GM19023 (cell line): ENCODE results near the gene DOC2A.
"Not testable (repeated sequence)": the region's sequence is repeated elsewhere in the genome, so short reads cannot be mapped to it uniquely, and the experiment has no call there.

Source experiments
- ATAC-seq: cut with Tn5 transposase; IDR thresholded peaks from one replicate; pipeline ENCODE4 v1.9.1; 2021; ENCODE audit warnings: mild to moderate bottlenecking, moderate library complexity; ENCODE audit not compliant: unreplicated experiment

Gene DOC2A

DNA sequence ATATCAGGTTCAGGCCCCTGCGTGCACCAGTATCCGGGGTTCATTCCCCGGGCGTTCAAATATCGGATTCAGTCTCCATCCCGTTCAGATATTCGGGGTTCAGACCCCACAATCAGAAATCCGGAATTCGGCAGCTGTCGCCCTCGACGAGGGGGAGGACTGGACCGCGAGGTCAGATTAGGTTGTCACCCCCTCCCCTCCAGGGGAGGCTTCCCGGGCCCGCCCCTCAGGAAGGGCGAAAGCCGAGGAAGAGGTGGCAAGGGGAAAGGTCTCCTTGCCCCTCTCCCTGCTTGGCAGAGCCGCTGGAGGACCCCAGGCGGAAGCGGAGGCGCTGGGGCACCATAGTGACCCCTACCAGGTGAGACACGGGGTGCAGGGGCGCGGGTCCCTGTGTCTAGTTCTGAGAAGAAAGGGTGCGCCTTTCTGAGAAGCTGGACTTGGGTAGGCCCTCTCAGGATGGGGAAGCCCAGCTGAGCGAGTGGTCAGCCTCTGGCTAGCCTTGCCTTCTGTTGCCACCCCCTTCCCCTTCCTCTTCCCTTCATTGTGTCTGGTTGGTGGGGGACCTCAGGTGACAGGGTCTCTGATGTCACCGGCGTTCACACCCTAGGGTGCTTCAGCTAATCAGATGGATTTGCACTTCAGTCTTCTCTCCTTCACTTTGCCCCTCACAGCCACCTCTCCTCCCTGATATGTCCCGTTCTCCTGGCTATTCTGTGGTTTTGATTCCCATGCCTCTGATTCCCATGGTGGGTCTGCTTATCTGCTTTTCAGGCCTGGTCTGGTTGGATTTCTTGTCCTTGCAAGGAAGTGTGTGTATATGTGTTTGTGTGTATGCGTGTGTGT lies 36.3 kb downstream of the DOC2A start:
- ATAC-seq: no peak

- peak; percentile 94 for ATAC-seq
These were observed 37.2 kb downstream of the DOC2A start, which contains the start of gene TAOK2 for GRCh38 chr16:29973384-29974246. Gene TAOK2, plus strand, starts transcription at chr16:29973868. Its CDS starts 3,905 bp downstream, at chr16:29977773.

- no peak for ATAC-seq
These were observed 37.8 kb downstream of the DOC2A start for GRCh38 chr16:29972992-29973383.

DNA sequence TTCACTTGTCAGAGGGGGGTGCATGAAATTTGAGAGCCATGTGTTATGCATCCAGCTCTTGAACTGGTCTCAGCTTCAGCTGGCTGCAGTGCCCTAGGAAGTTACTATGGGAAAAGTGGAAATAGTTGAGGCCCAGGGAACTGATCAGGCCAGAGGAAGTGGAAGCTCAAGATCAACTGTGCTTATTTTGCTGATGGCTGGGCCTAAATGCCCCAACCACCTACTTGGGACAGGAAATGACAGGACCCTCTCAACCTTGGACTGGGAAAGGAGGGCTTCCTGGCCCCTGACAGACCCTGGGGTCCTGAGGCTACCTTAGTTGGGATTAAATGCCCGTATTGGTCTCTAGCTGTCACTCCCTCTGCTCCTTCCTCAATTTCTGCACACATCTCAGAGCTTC lies 38.3 kb downstream of the DOC2A start:
- no peak for ATAC-seq

- ATAC-seq: no peak
These were observed 39.5 kb downstream of the DOC2A start for GRCh38 chr16:29971304-29971703.

GRCh38 chr16:29968205-29968604 lies 42.6 kb downstream of the DOC2A start:
- ATAC-seq: no peak

- ATAC-seq: no peak
These were observed 47.6 kb downstream of the DOC2A start for GRCh38 chr16:29963021-29963743.

GRCh38 chr16:29962344-29962994 lies 48.4 kb downstream of the DOC2A start:
- no peak for ATAC-seq

- ATAC-seq: peak; percentile 90
These were observed 49.1 kb downstream of the DOC2A start, which contains the start of gene TMEM219 for GRCh38 chr16:29961479-29962343. Gene TMEM219, plus strand, starts transcription at chr16:29962079. Its CDS starts 1,065 bp downstream, at chr16:29963144.

DNA sequence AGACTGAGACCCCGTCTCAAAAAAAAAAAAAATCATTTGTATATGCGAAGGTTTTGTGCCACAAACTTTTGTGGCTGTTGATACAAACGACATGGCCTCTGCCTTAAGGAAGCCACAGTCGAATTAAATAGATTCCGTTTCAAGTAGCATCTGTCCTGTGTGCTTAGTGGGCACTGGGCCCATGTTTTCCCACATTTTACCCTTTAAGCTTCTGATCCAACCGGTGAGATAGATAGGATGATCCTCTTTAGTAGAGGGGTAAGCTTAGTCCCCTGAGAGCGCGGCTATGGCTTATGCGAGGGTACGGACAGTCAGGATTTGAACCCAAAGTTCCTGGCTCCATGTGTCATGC lies 49.7 kb downstream of the DOC2A start:
- no peak for ATAC-seq

DNA sequence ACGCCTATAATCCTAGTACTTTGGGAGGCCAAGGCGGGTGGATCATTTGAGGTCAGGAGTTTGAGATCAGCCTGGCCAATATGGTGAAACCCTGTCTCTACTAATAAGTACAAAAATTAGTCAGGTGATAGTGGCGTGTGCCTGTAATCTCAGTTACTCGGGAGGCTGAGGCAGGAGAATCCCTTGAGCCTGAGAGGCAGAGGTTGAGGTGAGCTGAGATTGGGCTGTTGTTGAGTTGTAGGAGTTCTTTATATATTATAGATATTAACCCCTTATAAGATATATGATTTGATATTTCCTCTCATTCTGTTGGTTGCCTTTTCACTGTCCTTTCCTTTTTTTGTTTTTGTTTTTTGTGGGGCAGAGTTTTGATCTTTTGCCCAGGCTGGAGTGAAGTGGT lies 51.0 kb downstream of the DOC2A start:
- ATAC-seq: not testable (repeated sequence)

DNA sequence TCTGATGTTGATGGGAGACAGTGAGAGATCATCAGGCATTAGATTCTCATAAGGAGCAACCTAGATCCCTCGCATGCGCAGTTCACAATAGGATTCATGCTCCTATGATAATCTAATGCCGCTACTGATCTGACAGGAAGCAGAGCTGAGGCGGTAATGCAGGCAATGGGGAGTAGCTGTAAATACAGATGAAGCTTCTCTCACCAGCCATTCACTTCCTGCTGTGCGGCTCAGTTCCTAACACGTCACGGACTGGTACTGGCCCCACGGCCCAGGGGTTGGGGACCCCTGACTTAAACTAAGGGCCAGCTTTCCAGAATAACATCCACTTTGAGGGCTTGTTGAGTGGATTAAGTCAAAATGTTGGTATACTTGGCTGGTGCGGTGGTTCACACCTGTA lies 51.5 kb downstream of the DOC2A start:
- no peak for ATAC-seq

DNA sequence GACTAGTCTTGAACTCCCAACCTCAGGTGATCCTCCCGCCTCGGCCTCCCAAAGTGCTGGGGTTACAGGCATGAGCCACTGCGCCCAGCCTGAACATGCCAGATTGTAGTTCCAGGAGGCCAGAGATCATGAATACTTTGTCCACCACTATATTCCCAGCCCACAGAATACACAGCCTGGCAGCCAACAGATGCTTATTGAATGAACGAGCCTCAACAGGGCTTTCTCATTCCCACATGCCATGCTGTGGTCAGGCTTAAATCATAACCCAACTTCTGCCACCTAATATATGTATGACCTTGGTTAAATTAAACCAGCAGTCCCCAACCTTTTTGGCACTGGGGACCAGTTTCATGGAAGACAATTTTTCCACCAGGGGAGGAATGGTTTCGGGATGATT lies 52.1 kb downstream of the DOC2A start:
- ATAC-seq: no peak
